Neural progenitor cell (in vitro differentiated cells): ENCODE measurements around the gene GSTM4. TPM values are rescaled to one million over a fixed set of nuclear protein-coding genes. Genes with fewer than 3 reads are reported as not detected.

Source experiments
- DNase-seq: peaks from one replicate; pipeline ENCODE4 v3.0.0-alpha.2; 2016; ENCODE audit warnings: low spot score
- H2AFZ ChIP-seq: fragments of 200-600 bp; sonication (generic); replicated peaks from 2 replicates; pipeline ENCODE4 v1.6.1; 2016; ENCODE audit warnings: antibody characterized with exemption
- H3F3A ChIP-seq: fragments of 200-600 bp; sonication (generic); 2 replicates; pipeline ENCODE4 v1.6.1; 2016; ENCODE audit warnings: antibody characterized with exemption, low read depth
- H3K27ac ChIP-seq: fragments of 200-600 bp; sonication (generic); 2 replicates; pipeline ENCODE4 v1.5.1; 2016; ENCODE audit warnings: mild to moderate bottlenecking
- H3K27me3 ChIP-seq: fragments of 200-600 bp; sonication (generic); 2 replicates; pipeline ENCODE4 v1.6.1; 2016; ENCODE audit warnings: mild to moderate bottlenecking, moderate library complexity
- H3K36me3 ChIP-seq: fragments of 200-600 bp; sonication (generic); 2 replicates; pipeline ENCODE4 v1.5.1; 2016
- H3K4me1 ChIP-seq: fragments of 200-600 bp; sonication (generic); 2 replicates; pipeline ENCODE4 v1.6.1; 2016; ENCODE audit warnings: mixed run types
- H3K4me2 ChIP-seq: fragments of 200-600 bp; sonication (generic); 2 replicates; pipeline ENCODE4 v1.6.1; 2016
- H3K4me3 ChIP-seq: fragments of 200-600 bp; sonication (generic); 2 replicates; pipeline ENCODE4 v1.5.1; 2016
- H3K79me2 ChIP-seq: fragments of 200-600 bp; sonication (generic); 2 replicates; pipeline ENCODE4 v1.6.1; 2016; ENCODE audit warnings: low read depth
- H3K9ac ChIP-seq: fragments of 200-600 bp; sonication (generic); 2 replicates; pipeline ENCODE4 v1.6.1; 2016
- H3K9me3 ChIP-seq: fragments of 200-600 bp; sonication (generic); 2 replicates; pipeline ENCODE4 v1.5.1; 2016; ENCODE audit warnings: low read depth
- H4K20me1 ChIP-seq: fragments of 200-600 bp; sonication (generic); 2 replicates; pipeline ENCODE4 v1.6.1; 2016; ENCODE audit warnings: low read depth
- H3K27ac Mint-ChIP-seq: 3 replicates; pipeline ENCODE4 v1.8.0; 2021; ENCODE audit warnings: mixed read lengths
- H3K27me3 Mint-ChIP-seq: 2 replicates; pipeline ENCODE4 v1.8.0; 2022; ENCODE audit warnings: low read depth, mild to moderate bottlenecking, inconsistent platforms, moderate library complexity, mixed read lengths; ENCODE audit not compliant: insufficient read depth
- H3K36me3 Mint-ChIP-seq: 3 replicates; pipeline ENCODE4 v1.8.0; 2021; ENCODE audit warnings: mixed read lengths
- H3K4me1 Mint-ChIP-seq: 3 replicates; pipeline ENCODE4 v1.8.0; 2021; ENCODE audit warnings: mixed read lengths
- H3K4me3 Mint-ChIP-seq: 3 replicates; pipeline ENCODE4 v1.8.0; 2021; ENCODE audit warnings: mild to moderate bottlenecking, moderate library complexity, mixed read lengths
- H3K9me3 Mint-ChIP-seq: 3 replicates; pipeline ENCODE4 v1.8.0; 2020; ENCODE audit warnings: mixed read lengths
- CTCF ChIP-seq: fragments of 200-600 bp; sonication (generic); IDR thresholded peaks from 2 replicates; pipeline ENCODE4 v1.5.1; 2017; ENCODE audit warnings: antibody characterized with exemption, mild to moderate bottlenecking
- EZH2 ChIP-seq: fragments of 200-600 bp; sonication (generic); IDR thresholded peaks from 2 replicates; pipeline ENCODE4 v1.6.1; 2017; ENCODE audit warnings: antibody characterized with exemption, mild to moderate bottlenecking, moderate library complexity
- EZH2phosphoT487 ChIP-seq: fragments of 200-600 bp; sonication (generic); IDR thresholded peaks from 2 replicates; pipeline ENCODE4 v1.6.1; 2017; ENCODE audit warnings: antibody characterized with exemption
- total RNA-seq: library from RNA; depleted of rRNA; stranded (reverse); fragments of >200 nt; gene quantifications from 2 replicates; pipeline ENCODE4 v1.2.3, GENCODE V29; 2015; ENCODE audit warnings: low replicate concordance

The GSTM4 gene
- total RNA-seq, 1 donor from 2014 or later = 4.3 TPM

GRCh38 chr1:109636201-109636952, 19.5 kb upstream of the GSTM4 start:
- no peaks in the 10 kb centered on the region for H3K9me3 ChIP-seq
- H4K20me1 ChIP-seq = no peaks in the 10 kb centered on the region
- no peaks in the 10 kb centered on the region for H3K27me3 ChIP-seq
- TF ChIP-seq EZH2 (no peak), EZH2phosphoT487 (no peak), CTCF (no peak)
- peaks cover 2% of the 10 kb centered on the region for H3K27me3 Mint-ChIP-seq
- peaks cover 2% of the 10 kb centered on the region for H3K36me3 Mint-ChIP-seq
- H3F3A ChIP-seq = peaks cover 9% of the 10 kb centered on the region
- no peaks in the 10 kb centered on the region for H3K79me2 ChIP-seq
- H3K4me1 ChIP-seq = peaks cover 30% of the 10 kb centered on the region
- H3K36me3 ChIP-seq = no peaks in the 10 kb centered on the region
- no peak overlapping the region for H3K9ac ChIP-seq
- H3K4me3 Mint-ChIP-seq = no peak overlapping the region
- no peak overlapping the region for H3K4me3 ChIP-seq
- H2AFZ ChIP-seq = no peak overlapping the region
- no peaks in the 10 kb centered on the region for H3K9me3 Mint-ChIP-seq
- peaks cover 34% of the 10 kb centered on the region for H3K4me1 Mint-ChIP-seq
- H3K4me2 ChIP-seq = peak overlapping the region; percentile 13
- peak overlapping the region; percentile 67 for H3K27ac Mint-ChIP-seq
- no peak overlapping the region for H3K27ac ChIP-seq
- no peak for DNase-seq

- no peak for DNase-seq
- Histone ChIP-seq H3K36me3 (no peaks in the 10 kb centered on the region), H3K27ac (no peak overlapping the region), H3K4me3 (no peak overlapping the region), H4K20me1 (no peaks in the 10 kb centered on the region), H3F3A (peaks cover 8% of the 10 kb centered on the region), H3K4me2 (no peak overlapping the region), H3K9me3 (no peaks in the 10 kb centered on the region), H3K4me1 (peaks cover 25% of the 10 kb centered on the region), H2AFZ (no peak overlapping the region), H3K79me2 (no peaks in the 10 kb centered on the region), H3K27me3 (no peaks in the 10 kb centered on the region), H3K9ac (no peak overlapping the region)
- H3K9me3 Mint-ChIP-seq = no peaks in the 10 kb centered on the region
- peaks cover 2% of the 10 kb centered on the region for H3K27me3 Mint-ChIP-seq
- no peak for TF ChIP-seq EZH2phosphoT487
- no peak for TF ChIP-seq EZH2
- TF ChIP-seq CTCF = no peak
- no peak overlapping the region for H3K27ac Mint-ChIP-seq
- H3K36me3 Mint-ChIP-seq = no peaks in the 10 kb centered on the region
- H3K4me1 Mint-ChIP-seq = peaks cover 31% of the 10 kb centered on the region
- H3K4me3 Mint-ChIP-seq = no peak overlapping the region
Observed at GRCh38 chr1:109637446-109637845, 18.5 kb upstream of the GSTM4 start.

GRCh38 chr1:109639063-109639840, 16.6 kb upstream of the GSTM4 start:
- Mint-ChIP-seq H3K36me3 (no peaks in the 10 kb centered on the region), H3K9me3 (peaks cover 2% of the 10 kb centered on the region), H3K27me3 (peaks cover 9% of the 10 kb centered on the region), H3K4me3 (no peak overlapping the region), H3K4me1 (peaks cover 33% of the 10 kb centered on the region), H3K27ac (peak overlapping the region; percentile 46)
- Histone ChIP-seq H3K9ac (no peak overlapping the region), H3K36me3 (no peaks in the 10 kb centered on the region), H3K27ac (no peak overlapping the region), H3K79me2 (no peaks in the 10 kb centered on the region), H4K20me1 (no peaks in the 10 kb centered on the region), H3K4me2 (no peak overlapping the region), H2AFZ (peak overlapping the region; percentile 6), H3K4me1 (peaks cover 17% of the 10 kb centered on the region), H3K4me3 (no peak overlapping the region), H3F3A (no peaks in the 10 kb centered on the region), H3K27me3 (peaks cover 8% of the 10 kb centered on the region), H3K9me3 (no peaks in the 10 kb centered on the region)
- DNase-seq = peak; percentile 45
- TF ChIP-seq CTCF (no peak), EZH2phosphoT487 (no peak), EZH2 (no peak)
